Natural killer cell treated with Interleukin-12 subunit alpha and Interleukin-12 subunit beta and Interleukin-15 and Interleukin-18, amount 100 ng/mL, for 72 hours (primary cell): ENCODE data around the gene CIPC. TPM values are rescaled to one million over a fixed set of nuclear protein-coding genes. Genes with fewer than 3 reads are reported as not detected.

Experiments
- ATAC-seq, 2 donors: fragments of 150-1000 bp; cut with Tn5 transposase in 1 of 2; sonication (Bioruptor Pico), chemical (Tn5 transposase) in 1 of 2; 2 replicates each; pipeline ENCODE4 v1.10.0; 2021
- DNase-seq: peaks from one replicate; pipeline ENCODE4 v3.0.0; 2022; ENCODE audit warnings: low spot score
- H3K27ac Mint-ChIP-seq, 2 donors: 1 replicate in 1 of 2; 2 replicates in 1 of 2; pipeline ENCODE4 v1.8.0; 2022; ENCODE audit warnings: mixed read lengths in 2 of 2, mild to moderate bottlenecking in 1 of 2, moderate library complexity in 1 of 2
- H3K27me3 Mint-ChIP-seq, 2 donors: 1 replicate in 1 of 2; 2 replicates in 1 of 2; pipeline ENCODE4 v1.8.0; 2022; ENCODE audit warnings: mixed read lengths in 2 of 2
- H3K36me3 Mint-ChIP-seq: one replicate; pipeline ENCODE4 v1.8.0; 2022; ENCODE audit warnings: mixed read lengths
- H3K4me1 Mint-ChIP-seq, 2 donors: 1 replicate in 1 of 2; 2 replicates in 1 of 2; pipeline ENCODE4 v1.8.0; 2022; ENCODE audit warnings: low read depth in 2 of 2, mixed read lengths in 2 of 2, mild to moderate bottlenecking in 1 of 2
- H3K4me3 Mint-ChIP-seq: one replicate; pipeline ENCODE4 v1.8.0; 2022; ENCODE audit warnings: mixed read lengths
- H3K9me3 Mint-ChIP-seq: 2 replicates; pipeline ENCODE4 v1.8.0; 2022; ENCODE audit warnings: mixed read lengths
- total RNA-seq, 2 donors: library from RNA; stranded (reverse); gene quantifications; one replicate each; pipeline ENCODE4 v1.2.3, GENCODE V29; 2022

Gene CIPC
- total RNA-seq, 2 donors from 2014 or later, result 11.8 to 19.6 TPM

GRCh38 chr14:77102154-77102553 lies 4.1 kb downstream of the CIPC start:
- H3K4me3 Mint-ChIP-seq, result no peak overlapping the region
- no peaks in the 10 kb centered on the region for H3K27me3 Mint-ChIP-seq
- DNase-seq, result no peak
- H3K9me3 Mint-ChIP-seq, result no peaks in the 10 kb centered on the region
- peaks cover 4% of the 10 kb centered on the region for H3K36me3 Mint-ChIP-seq
- no peak overlapping the region for H3K27ac Mint-ChIP-seq
- no peak for ATAC-seq
- peaks cover 20 to 32% of the 10 kb centered on the region in 2 donors for H3K4me1 Mint-ChIP-seq

GRCh38 chr14:77103475-77103874 lies 5.4 kb downstream of the CIPC start:
- peaks cover 16 to 20% of the 10 kb centered on the region in 2 donors for H3K4me1 Mint-ChIP-seq
- no peak for ATAC-seq
- peaks cover 11% of the 10 kb centered on the region for H3K36me3 Mint-ChIP-seq
- H3K9me3 Mint-ChIP-seq, result no peaks in the 10 kb centered on the region
- H3K27me3 Mint-ChIP-seq, result no peaks in the 10 kb centered on the region
- no peak overlapping the region for H3K27ac Mint-ChIP-seq
- no peak for DNase-seq
- no peak overlapping the region for H3K4me3 Mint-ChIP-seq

- H3K9me3 Mint-ChIP-seq, result no peaks in the 10 kb centered on the region
- peaks cover 13 to 16% of the 10 kb centered on the region in 2 donors for H3K4me1 Mint-ChIP-seq
- no peaks in the 10 kb centered on the region for H3K27me3 Mint-ChIP-seq
- DNase-seq (no peak), ATAC-seq (no peak)
- H3K36me3 Mint-ChIP-seq, result peaks cover 13% of the 10 kb centered on the region
- no peak overlapping the region for H3K4me3 Mint-ChIP-seq
- H3K27ac Mint-ChIP-seq, result no peak overlapping the region
Observed at GRCh38 chr14:77103951-77104350, 5.9 kb downstream of the CIPC start.

GRCh38 chr14:77104393-77104792 lies 6.3 kb downstream of the CIPC start:
- Mint-ChIP-seq H3K27ac (no peak overlapping the region), H3K27me3 (no peaks in the 10 kb centered on the region), H3K4me3 (no peak overlapping the region), H3K36me3 (peaks cover 15% of the 10 kb centered on the region), H3K9me3 (no peaks in the 10 kb centered on the region), H3K4me1 (peaks cover 9 to 11% of the 10 kb centered on the region in 2 donors)
- DNase-seq (no peak), ATAC-seq (no peak)

GRCh38 chr14:77105145-77105939 lies 7.3 kb downstream of the CIPC start:
- H3K9me3 Mint-ChIP-seq, result no peaks in the 10 kb centered on the region
- H3K36me3 Mint-ChIP-seq, result peaks cover 15% of the 10 kb centered on the region
- DNase-seq (no peak), ATAC-seq (no peak)
- H3K4me1 Mint-ChIP-seq, result peaks cover 4 to 6% of the 10 kb centered on the region in 2 donors
- H3K4me3 Mint-ChIP-seq, result no peak overlapping the region
- H3K27me3 Mint-ChIP-seq, result no peaks in the 10 kb centered on the region
- H3K27ac Mint-ChIP-seq, result no peak overlapping the region

GRCh38 chr14:77106666-77107065 lies 8.6 kb downstream of the CIPC start:
- Mint-ChIP-seq H3K4me1 (peaks cover 0 to 4% of the 10 kb centered on the region in 2 donors), H3K27ac (no peak overlapping the region), H3K9me3 (no peaks in the 10 kb centered on the region), H3K36me3 (peaks cover 15% of the 10 kb centered on the region), H3K27me3 (no peaks in the 10 kb centered on the region), H3K4me3 (no peak overlapping the region)
- ATAC-seq (no peak), DNase-seq (no peak)

GRCh38 chr14:77107228-77107627 lies 9.2 kb downstream of the CIPC start:
- no peak for ATAC-seq
- DNase-seq, result no peak
- Mint-ChIP-seq H3K36me3 (peaks cover 15% of the 10 kb centered on the region), H3K27me3 (no peaks in the 10 kb centered on the region), H3K4me3 (no peak overlapping the region), H3K9me3 (no peaks in the 10 kb centered on the region), H3K27ac (no peak overlapping the region), H3K4me1 (peaks cover 0 to 4% of the 10 kb centered on the region in 2 donors)

GRCh38 chr14:77108753-77109152 lies 10.7 kb downstream of the CIPC start:
- Mint-ChIP-seq H3K4me1 (peaks cover 0 to 4% of the 10 kb centered on the region in 2 donors), H3K4me3 (no peak overlapping the region), H3K27me3 (no peaks in the 10 kb centered on the region), H3K9me3 (no peaks in the 10 kb centered on the region), H3K27ac (no peak overlapping the region), H3K36me3 (peaks cover 15% of the 10 kb centered on the region)
- DNase-seq, result no peak
- ATAC-seq, result no peak

- no peak for ATAC-seq
- Mint-ChIP-seq H3K36me3 (peaks cover 15% of the 10 kb centered on the region), H3K4me3 (no peak overlapping the region), H3K4me1 (peaks cover 0 to under 1% of the 10 kb centered on the region in 2 donors), H3K27ac (no peak overlapping the region), H3K27me3 (no peaks in the 10 kb centered on the region), H3K9me3 (no peaks in the 10 kb centered on the region)
- no peak for DNase-seq
Observed at GRCh38 chr14:77109656-77110055, 11.6 kb downstream of the CIPC start.

- no peak for ATAC-seq
- H3K4me3 Mint-ChIP-seq, result no peak overlapping the region
- no peaks in the 10 kb centered on the region for H3K9me3 Mint-ChIP-seq
- DNase-seq, result no peak
- no peaks in the 10 kb centered on the region for H3K4me1 Mint-ChIP-seq
- no peaks in the 10 kb centered on the region for H3K27me3 Mint-ChIP-seq
- peaks cover 15% of the 10 kb centered on the region for H3K36me3 Mint-ChIP-seq
- no peak overlapping the region for H3K27ac Mint-ChIP-seq
Observed at GRCh38 chr14:77110286-77110685, 12.2 kb downstream of the CIPC start.

GRCh38 chr14:77111021-77111420 lies 13.0 kb downstream of the CIPC start:
- no peak overlapping the region for H3K4me3 Mint-ChIP-seq
- no peak for ATAC-seq
- H3K9me3 Mint-ChIP-seq, result no peaks in the 10 kb centered on the region
- H3K4me1 Mint-ChIP-seq, result no peaks in the 10 kb centered on the region
- H3K27me3 Mint-ChIP-seq, result no peaks in the 10 kb centered on the region
- no peak overlapping the region for H3K27ac Mint-ChIP-seq
- DNase-seq, result no peak
- peaks cover 15% of the 10 kb centered on the region for H3K36me3 Mint-ChIP-seq

- Mint-ChIP-seq H3K27me3 (no peaks in the 10 kb centered on the region), H3K9me3 (no peaks in the 10 kb centered on the region), H3K27ac (no peak overlapping the region), H3K4me3 (no peak overlapping the region), H3K4me1 (no peaks in the 10 kb centered on the region), H3K36me3 (peaks cover 4% of the 10 kb centered on the region)
- no peak for ATAC-seq
- DNase-seq, result no peak
Observed at GRCh38 chr14:77113644-77114043, 15.6 kb downstream of the CIPC start.

GRCh38 chr14:77114609-77115008 lies 16.6 kb downstream of the CIPC start:
- Mint-ChIP-seq H3K27me3 (no peaks in the 10 kb centered on the region), H3K36me3 (no peaks in the 10 kb centered on the region), H3K27ac (no peak overlapping the region), H3K4me1 (no peaks in the 10 kb centered on the region), H3K4me3 (no peak overlapping the region), H3K9me3 (no peaks in the 10 kb centered on the region)
- ATAC-seq, result no peak
- no peak for DNase-seq

- DNase-seq (no peak), ATAC-seq (no peak)
- no peaks in the 10 kb centered on the region for H3K27me3 Mint-ChIP-seq
- no peak overlapping the region for H3K4me3 Mint-ChIP-seq
- no peaks in the 10 kb centered on the region for H3K36me3 Mint-ChIP-seq
- no peaks in the 10 kb centered on the region for H3K9me3 Mint-ChIP-seq
- no peak overlapping the region for H3K27ac Mint-ChIP-seq
- H3K4me1 Mint-ChIP-seq, result peaks cover 6 to 9% of the 10 kb centered on the region in 2 donors
Observed at GRCh38 chr14:77116172-77116817, 18.2 kb downstream of the CIPC start.
